GM21737 (cell line): ENCODE results near the gene MFN2.
"Not testable (repeated sequence)": the region's sequence is repeated elsewhere in the genome, so short reads cannot be mapped to it uniquely, and the experiment has no call there.

Source experiments
- ATAC-seq: cut with Tn5 transposase; IDR thresholded peaks from one replicate; pipeline ENCODE4 v1.9.1; 2021; ENCODE audit warnings: mild to moderate bottlenecking, moderate library complexity; ENCODE audit not compliant: unreplicated experiment

MFN2 gene

DNA sequence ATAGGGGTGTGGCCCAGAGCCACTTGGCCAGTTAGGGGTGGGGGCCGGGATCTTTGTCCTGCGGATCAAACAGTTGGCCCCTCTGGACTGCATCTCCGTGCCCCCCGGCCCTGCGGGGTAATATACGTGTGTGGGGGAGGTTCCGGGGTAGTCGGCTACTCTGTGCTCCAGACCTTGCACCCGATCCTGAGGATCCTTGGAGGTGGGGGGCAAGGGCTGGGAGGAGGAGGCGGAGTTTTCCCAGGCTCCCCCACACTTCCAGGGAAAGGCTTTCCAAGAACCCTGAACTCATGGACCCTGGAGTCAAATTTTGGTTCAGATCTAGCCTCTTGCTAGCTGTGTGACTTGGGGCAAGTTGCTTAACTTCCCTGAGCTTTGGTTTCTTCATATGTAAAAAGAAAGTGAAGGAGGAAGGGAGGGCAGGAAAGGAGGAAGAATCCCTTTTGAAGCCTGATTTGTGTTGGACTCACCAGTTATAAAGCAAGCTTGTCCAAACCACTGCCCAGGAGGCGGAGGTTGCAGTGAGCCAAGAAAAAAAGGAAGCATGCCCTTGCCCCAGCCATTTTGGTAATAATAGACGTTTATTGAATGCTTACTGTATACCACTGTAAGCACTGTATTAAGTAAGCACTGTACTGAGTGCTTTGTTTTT is 39.7 kb downstream of the MFN2 start:
- ATAC-seq, result no peak

- no peak for ATAC-seq
Observed at GRCh38 chr1:12021616-12022015, 41.4 kb downstream of the MFN2 start.

DNA sequence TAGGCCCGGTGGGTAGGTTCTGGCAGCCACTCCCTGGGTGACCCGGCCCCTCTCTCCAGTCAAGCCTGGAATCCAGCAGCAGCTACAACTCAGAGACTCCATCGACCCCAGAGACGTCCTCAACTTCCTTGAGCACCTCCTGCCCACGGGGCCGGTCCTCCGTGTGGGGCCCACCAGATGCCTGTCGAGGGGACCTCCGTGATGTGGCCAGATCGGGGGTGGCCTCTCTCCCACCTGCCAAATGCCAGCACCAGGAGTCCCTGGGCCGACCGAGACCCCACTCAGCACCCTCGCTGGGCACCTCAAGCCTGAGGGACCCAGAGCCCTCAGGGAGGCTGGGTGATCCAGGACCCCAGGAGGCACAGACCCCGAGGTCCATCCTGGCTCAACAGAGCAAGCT is 41.8 kb downstream of the MFN2 start:
- ATAC-seq, result no peak

- no peak for ATAC-seq
Observed at GRCh38 chr1:12026586-12026985, 46.3 kb downstream of the MFN2 start.

- ATAC-seq, result no peak
Observed at GRCh38 chr1:12028248-12028647, 48.0 kb downstream of the MFN2 start.

GRCh38 chr1:12028957-12029511 is 48.8 kb downstream of the MFN2 start:
- ATAC-seq, result no peak

- ATAC-seq, result no peak
Observed at GRCh38 chr1:12029720-12030339, 49.6 kb downstream of the MFN2 start.

DNA sequence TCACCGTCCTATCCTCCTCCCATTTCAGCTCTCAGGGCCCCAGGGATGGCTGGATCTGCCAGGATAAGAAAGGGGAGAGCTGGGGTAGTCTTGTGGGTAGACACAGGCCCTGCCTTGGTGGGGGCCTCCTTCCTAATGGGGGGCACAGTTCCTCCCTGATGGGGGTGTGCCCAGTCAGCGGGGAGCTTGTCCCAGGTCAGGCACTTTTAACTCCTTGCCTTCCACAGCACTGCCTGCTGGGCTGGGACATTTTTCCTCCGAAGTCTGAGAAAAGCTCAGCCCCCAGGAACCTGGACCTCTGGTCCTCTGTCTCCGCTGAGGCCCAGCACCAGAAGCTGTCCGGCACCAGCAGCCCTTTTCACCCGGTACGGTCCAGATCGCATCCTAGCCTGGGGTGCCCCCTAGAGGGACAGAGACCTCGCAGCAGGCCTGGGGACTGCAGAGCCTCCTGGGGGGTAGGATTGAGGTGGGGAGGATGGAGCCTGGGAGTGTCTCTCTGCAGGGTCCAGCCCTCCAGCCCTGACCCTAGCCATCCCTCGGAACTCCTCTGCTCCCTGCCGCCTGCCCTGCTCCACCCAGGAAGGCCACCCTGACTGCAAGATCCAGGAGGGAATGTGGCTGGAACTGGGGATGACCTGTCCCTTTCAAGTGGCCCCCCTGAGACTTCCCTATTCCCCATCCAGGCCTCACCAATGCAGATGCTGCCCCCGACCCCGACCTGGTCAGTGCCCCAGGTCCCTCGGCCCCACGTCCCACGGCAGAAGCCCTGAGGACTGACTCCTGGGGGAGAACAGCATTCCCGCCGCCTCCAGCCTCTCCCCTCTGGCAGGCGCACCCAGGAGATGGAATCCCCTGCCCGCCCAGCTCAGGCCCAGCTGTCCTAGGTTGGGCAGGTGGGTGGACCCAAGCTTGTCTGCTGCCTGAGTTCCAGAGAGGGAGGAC is 51.1 kb downstream of the MFN2 start:
- no peak for ATAC-seq

DNA sequence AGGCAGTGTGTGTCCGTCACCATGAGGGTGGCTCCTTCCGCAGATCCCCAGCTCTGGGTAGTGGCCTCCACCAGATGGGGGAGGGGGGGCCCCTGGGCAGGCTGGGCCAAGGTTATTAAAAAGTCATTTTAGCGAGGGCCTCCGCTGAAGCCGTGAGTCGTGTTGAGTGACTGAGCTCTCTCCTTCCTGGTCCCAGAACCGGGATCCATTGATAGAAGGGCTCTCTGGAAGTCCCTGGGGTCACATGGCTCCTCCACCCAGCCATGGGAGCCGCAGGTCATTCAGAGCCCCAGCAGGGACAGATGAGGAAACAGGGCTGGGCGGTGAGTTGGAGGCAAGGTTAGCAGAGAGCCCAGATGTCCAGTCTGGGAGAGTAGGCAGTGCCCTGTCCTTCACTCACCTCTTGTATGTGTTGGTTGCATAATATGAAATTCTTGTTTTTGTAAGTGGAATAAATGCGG is 51.9 kb downstream of the MFN2 start:
- ATAC-seq, result no peak

GRCh38 chr1:12033441-12033840 is 53.2 kb downstream of the MFN2 start:
- ATAC-seq, result not testable (repeated sequence)

DNA sequence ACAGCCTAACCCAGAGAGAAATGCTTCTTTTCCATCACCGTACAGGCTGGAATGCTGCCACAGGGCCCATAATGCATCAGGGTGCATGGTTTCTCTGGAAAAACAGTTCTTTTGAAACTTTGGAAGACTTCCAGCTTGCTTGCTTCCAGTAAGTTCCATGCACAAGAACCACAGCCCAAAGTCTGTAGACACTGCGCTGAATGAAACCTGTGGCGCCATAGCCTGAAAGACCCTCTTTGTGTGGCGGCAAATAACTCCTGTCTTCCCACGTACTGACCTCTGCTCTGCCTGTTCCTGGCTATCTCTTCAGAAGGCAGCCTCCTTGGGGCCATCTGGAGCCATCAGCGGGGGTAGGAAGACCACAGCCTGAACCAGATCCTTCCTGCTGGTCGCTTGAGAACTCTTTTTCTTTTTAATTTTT is 54.1 kb downstream of the MFN2 start:
- no peak for ATAC-seq

GRCh38 chr1:12035312-12035711 is 55.1 kb downstream of the MFN2 start:
- ATAC-seq, result no peak

DNA sequence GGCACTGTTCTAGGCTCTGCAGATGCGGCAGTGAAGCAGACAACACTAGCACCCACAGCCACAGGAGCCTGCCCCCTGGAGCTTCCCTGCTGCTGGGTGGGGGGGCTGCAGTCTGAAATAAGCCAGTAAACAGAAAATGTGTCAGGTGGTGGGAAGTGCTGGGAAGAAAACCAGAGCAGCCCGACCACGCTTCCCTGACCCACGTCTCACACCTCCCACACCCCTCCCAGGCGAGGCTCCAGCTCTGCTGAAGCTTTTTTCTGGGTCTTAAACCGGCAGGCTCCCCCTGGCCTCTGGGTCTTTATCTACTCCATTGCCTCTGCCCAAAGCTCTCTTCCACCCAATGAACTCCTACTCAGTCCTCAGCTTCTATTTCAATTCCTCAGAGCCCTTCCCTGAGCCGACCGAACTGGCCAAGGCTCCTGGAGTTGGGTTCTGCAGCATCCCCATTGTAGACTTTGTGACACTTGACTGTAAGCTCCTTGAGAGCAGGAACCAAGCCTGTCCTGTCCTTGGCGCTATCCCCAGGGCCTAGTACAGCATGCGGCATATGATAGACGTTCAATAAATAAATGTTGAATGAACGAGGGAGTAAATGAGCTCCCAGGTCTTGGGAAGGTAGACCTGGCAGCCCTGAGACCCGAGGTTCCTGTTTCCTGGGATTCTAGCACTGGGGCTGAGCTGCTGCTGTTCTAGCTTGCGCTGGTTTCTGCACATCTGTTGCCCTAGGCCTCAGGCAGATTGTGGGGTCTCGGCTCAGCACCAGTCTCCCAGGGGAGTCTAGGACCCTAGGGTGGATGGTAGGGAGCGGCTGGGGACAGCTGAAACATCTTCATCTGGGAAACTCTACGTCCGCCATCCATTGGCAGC is 57.5 kb downstream of the MFN2 start:
- no peak for ATAC-seq

- no peak for ATAC-seq
Observed at GRCh38 chr1:12038356-12039163, 58.3 kb downstream of the MFN2 start.

DNA sequence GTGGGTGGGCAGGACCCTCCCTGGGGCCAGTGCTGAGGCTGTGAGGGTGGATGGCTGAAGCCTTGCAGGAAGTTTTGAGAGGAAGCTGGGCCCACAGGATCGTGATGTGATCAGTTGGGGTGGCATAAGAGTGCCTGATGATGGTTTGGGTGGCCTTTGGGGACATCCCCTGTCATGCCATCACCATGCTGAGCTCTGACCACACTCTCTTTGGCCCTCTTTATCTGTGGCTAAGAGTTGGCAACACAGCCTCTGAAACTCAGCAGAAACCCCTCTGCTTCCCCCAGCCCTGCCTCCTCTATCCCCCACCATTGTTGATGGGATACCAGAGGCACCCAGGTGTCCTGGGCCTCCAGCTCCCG is 58.9 kb downstream of the MFN2 start:
- ATAC-seq, result no peak

DNA sequence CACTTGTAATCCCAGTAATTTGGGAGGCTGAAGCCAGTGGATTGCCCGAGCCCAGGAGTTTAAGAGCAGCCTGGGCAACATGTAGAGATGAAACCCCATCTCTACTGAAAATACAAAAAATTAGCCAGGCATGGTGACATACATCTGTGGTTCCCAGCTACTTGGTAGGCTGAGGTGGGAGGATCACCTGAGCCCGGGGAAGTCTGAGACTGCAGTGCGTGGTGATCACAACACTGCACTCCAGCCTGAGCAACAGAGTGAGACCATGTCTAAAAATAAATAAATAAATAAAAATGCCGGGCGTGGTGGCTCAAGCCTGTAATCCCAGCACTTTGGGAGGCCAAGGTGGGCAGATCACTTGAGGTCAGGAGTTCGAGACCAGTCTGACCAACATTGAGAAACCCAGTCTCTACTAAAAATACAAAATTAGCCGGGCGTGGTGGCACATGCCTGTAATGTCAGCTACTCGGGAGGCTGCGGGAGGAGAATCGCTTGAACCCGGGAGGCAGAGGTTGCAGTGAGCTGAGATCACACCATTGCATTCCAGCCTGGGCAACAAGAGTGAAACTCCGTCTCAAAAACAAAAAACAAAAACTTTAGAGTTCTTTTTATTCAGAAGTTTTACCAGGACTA is 59.7 kb downstream of the MFN2 start:
- peak; percentile 39 for ATAC-seq

GRCh38 chr1:12040457-12041051 is 60.3 kb downstream of the MFN2 start:
- peak; percentile 60 for ATAC-seq

DNA sequence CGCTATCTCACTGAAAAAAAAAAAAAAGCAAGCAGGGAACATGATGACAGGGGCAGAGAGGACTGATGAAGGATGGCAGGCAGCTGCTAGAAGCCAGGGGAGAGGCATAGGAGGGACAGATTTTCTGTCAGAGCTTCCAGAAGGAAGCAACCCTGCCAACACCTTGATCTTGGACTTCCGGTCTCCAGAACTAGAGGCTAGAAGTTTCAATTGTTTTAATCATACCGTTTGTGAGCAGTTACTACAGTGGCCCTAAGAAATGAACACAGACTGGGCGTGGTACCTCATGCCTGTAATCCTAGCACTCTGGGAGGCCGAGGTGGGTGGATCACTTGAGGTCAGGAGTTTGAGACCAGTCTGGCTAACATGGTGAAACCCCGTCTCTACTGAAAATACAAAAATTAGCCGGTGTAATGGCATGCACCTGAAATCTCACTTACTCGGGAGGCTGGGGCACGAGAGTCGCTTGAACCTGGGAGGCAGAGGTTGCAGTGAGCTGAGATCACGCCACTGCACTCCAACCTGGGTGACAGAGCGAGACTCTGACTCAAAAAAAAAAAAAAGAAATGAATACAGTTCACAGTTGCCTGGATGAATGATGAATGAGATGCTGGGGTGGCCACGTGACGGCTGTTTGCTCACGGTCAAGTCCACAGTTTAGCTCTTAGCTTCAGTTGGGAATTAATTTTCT is 64.1 kb downstream of the MFN2 start:
- ATAC-seq, result not testable (repeated sequence)
